Suprapubic skin (tissue), 3 donors: ENCODE measurements around the gene PACS2.

Experiments used
- CTCF ChIP-seq, 2 donors: fragments of 200-600 bp in 1 of 2; fragments of 450-650 bp in 1 of 2; sonication (generic) in 1 of 2; IDR thresholded peaks; one replicate each; pipeline ENCODE4 v1.5.1; 2016 to 2019; ENCODE audit warnings: antibody characterized with exemption in 2 of 2, mild to moderate bottlenecking in 1 of 2, moderate library complexity in 1 of 2
- POLR2A ChIP-seq, 2 donors: fragments of 450-650 bp; IDR thresholded peaks; one replicate each; pipeline ENCODE4 v1.6.1; 2017; ENCODE audit warnings: antibody characterized with exemption in 2 of 2, mild to moderate bottlenecking in 2 of 2, moderate library complexity in 2 of 2

- TF ChIP-seq CTCF (IDR thresholded peaks at IDR 0.05) (no peak), POLR2A (IDR thresholded peaks at IDR 0.05) (no peak)
Measured at GRCh38 chr14:105384041-105384557, 69.6 kb downstream of the PACS2 start.
